Measurements from ENCODE around the gene TEX13D. TPM values are rescaled to one million over a fixed set of nuclear protein-coding genes. Genes with fewer than 3 reads are reported as not detected.

TEX13D gene
- total RNA-seq, 1 experiment from 2014 or later: 0.15 TPM

DNA sequence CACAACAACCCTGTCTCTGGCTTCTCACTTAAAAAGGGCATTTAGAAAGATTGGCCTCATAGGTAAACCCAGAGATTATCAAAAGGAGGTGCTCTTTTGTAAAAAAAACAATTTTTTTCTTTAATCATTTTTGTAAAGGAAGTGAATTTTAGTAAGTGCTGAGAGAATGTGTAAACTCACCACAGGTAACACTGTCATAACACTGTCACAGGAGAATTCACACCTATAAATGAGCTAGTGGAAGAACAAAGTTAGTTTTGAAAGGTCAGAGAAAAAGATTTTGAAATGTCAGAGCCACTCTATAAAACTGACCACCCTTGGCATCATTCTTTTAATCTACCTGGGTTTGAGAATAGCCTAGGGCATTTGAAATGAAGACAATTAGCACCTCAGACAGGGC lies 10.6 kb downstream of the TEX13D start:
- no peak overlapping the region for H2AFZ ChIP-seq (ENCODE audit: low read depth, low read length, poor library complexity, severe bottlenecking)
- H3K9me3 ChIP-seq (ENCODE audit: control insufficient read depth in 1 of 2, insufficient read depth in 1 of 2, low read depth in 1 of 2, low read length in 2 of 2): no peaks in the 10 kb centered on the region
- TF ChIP-seq JUND (IDR thresholded peaks at IDR 0.05) (no peak), EZH2phosphoT487 (IDR thresholded peaks at IDR 0.05; ENCODE audit: borderline replicate concordance) (no peak), ZBTB33 (IDR thresholded peaks at IDR 0.05; ENCODE audit: extremely low read depth, insufficient replicate concordance, low read length) (no peak), POLR2AphosphoS5 (IDR thresholded peaks at IDR 0.05; ENCODE audit: low read depth, low read length) (no peak), EGR1 (IDR thresholded peaks at IDR 0.05; ENCODE audit: low read depth) (no peak)
- TF ChIP-seq, protein P1, sequence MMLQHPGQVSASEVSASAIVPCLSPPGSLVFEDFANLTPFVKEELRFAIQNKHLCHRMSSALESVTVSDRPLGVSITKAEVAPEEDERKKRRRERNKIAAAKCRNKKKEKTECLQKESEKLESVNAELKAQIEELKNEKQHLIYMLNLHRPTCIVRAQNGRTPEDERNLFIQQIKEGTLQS (IDR thresholded peaks at IDR 0.05): no peak
- intact Hi-C loops (cut with micrococcal nuclease): no loop called here
- no TSS peak for BruUV-seq (replicated peaks)
- no peak overlapping the region for H3K4me2 ChIP-seq (ENCODE audit: low read length)
- no peak overlapping the region for H3K27ac ChIP-seq (ENCODE audit: low read depth, low read length)
- DNase-seq (ENCODE audit: low read depth, low spot score): no peak
- CTCF ChIA-PET: no interaction called here
- POLR2A ChIA-PET: no interaction called here
- RAD21 ChIA-PET (ENCODE audit: low non-redundant PET in 1 of 2, low total read pairs in 2 of 2, uncharacterized antibody in 2 of 2, unreplicated experiment in 2 of 2): interaction anchor here in 1 of 2 experiments (1.1 kb wide), 1 partner anchor 510 kb away, joined by 3 read pairs; no protein-coding TSS in a partner anchor
- H3K4me1 ChIP-seq (ENCODE audit: control insufficient read depth in 1 of 2, insufficient read depth in 2 of 2, low read length in 2 of 2): no peaks in the 10 kb centered on the region
- no peaks in the 10 kb centered on the region for H4K20me1 ChIP-seq (ENCODE audit: insufficient read depth)
- no peaks in the 10 kb centered on the region for H3K27me3 ChIP-seq (ENCODE audit: insufficient read depth, low read length)
- H3K36me3 ChIP-seq (ENCODE audit: control insufficient read depth in 1 of 2, insufficient read depth in 2 of 2, low read length in 2 of 2): no peaks in the 10 kb centered on the region
- no peak for ATAC-seq
- no peaks in the 10 kb centered on the region for H3K9me2 ChIP-seq (ENCODE audit: insufficient read depth)
- no peak overlapping the region for H3K4me3 ChIP-seq (replicated peaks in 1 of 2; ENCODE audit: low read depth in 1 of 2, low read length in 2 of 2)
- no peak overlapping the region for H3K9ac ChIP-seq (ENCODE audit: low read length)
- no peaks in the 10 kb centered on the region for H3K79me2 ChIP-seq (ENCODE audit: insufficient read depth, low read length)

DNA sequence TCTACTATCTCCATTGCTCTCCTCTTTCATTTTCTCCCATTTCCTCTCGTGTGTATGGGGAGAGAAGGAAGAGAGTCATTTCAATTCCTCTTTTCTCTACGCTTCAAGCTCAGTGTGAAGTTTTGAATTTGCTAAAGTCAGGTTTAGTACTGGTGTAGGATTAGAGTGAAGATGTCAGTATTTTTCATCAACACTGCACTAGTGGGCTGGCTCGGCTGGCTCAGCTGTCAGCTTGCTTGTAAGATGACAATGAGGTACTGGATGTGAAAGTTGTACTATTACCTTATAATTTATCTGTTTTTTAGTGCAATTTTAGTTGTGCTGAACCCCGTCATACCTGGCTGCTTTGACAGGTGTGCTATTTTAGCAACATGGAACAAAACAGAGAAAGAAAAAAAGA lies 11.8 kb downstream of the TEX13D start:
- no peaks in the 10 kb centered on the region for H3K36me3 ChIP-seq (ENCODE audit: control insufficient read depth in 1 of 2, insufficient read depth in 2 of 2, low read length in 2 of 2)
- H3K4me2 ChIP-seq (ENCODE audit: low read length): no peak overlapping the region
- no TSS peak for BruUV-seq (replicated peaks)
- CTCF ChIA-PET: no interaction called here
- POLR2A ChIA-PET: no interaction called here
- H3K9ac ChIP-seq (ENCODE audit: low read length): no peak overlapping the region
- no peaks in the 10 kb centered on the region for H3K9me3 ChIP-seq (ENCODE audit: control insufficient read depth in 1 of 2, insufficient read depth in 1 of 2, low read depth in 1 of 2, low read length in 2 of 2)
- no peak overlapping the region for H3K27ac ChIP-seq (ENCODE audit: low read depth, low read length)
- TF ChIP-seq, protein P2, sequence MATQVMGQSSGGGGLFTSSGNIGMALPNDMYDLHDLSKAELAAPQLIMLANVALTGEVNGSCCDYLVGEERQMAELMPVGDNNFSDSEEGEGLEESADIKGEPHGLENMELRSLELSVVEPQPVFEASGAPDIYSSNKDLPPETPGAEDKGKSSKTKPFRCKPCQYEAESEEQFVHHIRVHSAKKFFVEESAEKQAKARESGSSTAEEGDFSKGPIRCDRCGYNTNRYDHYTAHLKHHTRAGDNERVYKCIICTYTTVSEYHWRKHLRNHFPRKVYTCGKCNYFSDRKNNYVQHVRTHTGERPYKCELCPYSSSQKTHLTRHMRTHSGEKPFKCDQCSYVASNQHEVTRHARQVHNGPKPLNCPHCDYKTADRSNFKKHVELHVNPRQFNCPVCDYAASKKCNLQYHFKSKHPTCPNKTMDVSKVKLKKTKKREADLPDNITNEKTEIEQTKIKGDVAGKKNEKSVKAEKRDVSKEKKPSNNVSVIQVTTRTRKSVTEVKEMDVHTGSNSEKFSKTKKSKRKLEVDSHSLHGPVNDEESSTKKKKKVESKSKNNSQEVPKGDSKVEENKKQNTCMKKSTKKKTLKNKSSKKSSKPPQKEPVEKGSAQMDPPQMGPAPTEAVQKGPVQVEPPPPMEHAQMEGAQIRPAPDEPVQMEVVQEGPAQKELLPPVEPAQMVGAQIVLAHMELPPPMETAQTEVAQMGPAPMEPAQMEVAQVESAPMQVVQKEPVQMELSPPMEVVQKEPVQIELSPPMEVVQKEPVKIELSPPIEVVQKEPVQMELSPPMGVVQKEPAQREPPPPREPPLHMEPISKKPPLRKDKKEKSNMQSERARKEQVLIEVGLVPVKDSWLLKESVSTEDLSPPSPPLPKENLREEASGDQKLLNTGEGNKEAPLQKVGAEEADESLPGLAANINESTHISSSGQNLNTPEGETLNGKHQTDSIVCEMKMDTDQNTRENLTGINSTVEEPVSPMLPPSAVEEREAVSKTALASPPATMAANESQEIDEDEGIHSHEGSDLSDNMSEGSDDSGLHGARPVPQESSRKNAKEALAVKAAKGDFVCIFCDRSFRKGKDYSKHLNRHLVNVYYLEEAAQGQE (IDR thresholded peaks at IDR 0.05; ENCODE audit: low read depth): no peak
- TF ChIP-seq SIN3A (IDR thresholded peaks at IDR 0.05; ENCODE audit: low read depth): no peak
- no peak for TF ChIP-seq ELF1 (IDR thresholded peaks at IDR 0.05; ENCODE audit: borderline replicate concordance, low read depth)
- TF ChIP-seq SP1 (IDR thresholded peaks at IDR 0.05; ENCODE audit: low read depth): no peak
- TF ChIP-seq EZH2 (IDR thresholded peaks at IDR 0.05): no peak
- TF ChIP-seq ZBTB33 (IDR thresholded peaks at IDR 0.05; ENCODE audit: extremely low read depth, insufficient replicate concordance, low read length): no peak
- no peak for TF ChIP-seq CEBPB (IDR thresholded peaks at IDR 0.05; ENCODE audit: low read depth)
- no peak for TF ChIP-seq POLR2A (IDR thresholded peaks at IDR 0.05; ENCODE audit: borderline replicate concordance, extremely low read depth, insufficient read depth, insufficient read length)
- TF ChIP-seq TCF7L2 (IDR thresholded peaks at IDR 0.05; ENCODE audit: borderline replicate concordance, extremely low read depth, insufficient read depth, insufficient read length): no peak
- H3K4me3 ChIP-seq (replicated peaks in 1 of 2; ENCODE audit: low read depth in 1 of 2, low read length in 2 of 2): no peak overlapping the region
- intact Hi-C loops (cut with micrococcal nuclease): no loop called here
- ATAC-seq: no peak
- H3K79me2 ChIP-seq (ENCODE audit: insufficient read depth, low read length): no peaks in the 10 kb centered on the region
- no peaks in the 10 kb centered on the region for H3K4me1 ChIP-seq (ENCODE audit: control insufficient read depth in 1 of 2, insufficient read depth in 2 of 2, low read length in 2 of 2)
- no peaks in the 10 kb centered on the region for H3K9me2 ChIP-seq (ENCODE audit: insufficient read depth)
- H3K27me3 ChIP-seq (ENCODE audit: insufficient read depth, low read length): no peaks in the 10 kb centered on the region
- no peak overlapping the region for H2AFZ ChIP-seq (ENCODE audit: low read depth, low read length, poor library complexity, severe bottlenecking)
- H4K20me1 ChIP-seq (ENCODE audit: insufficient read depth): no peaks in the 10 kb centered on the region
- DNase-seq (ENCODE audit: low read depth, low spot score): no peak
- RAD21 ChIA-PET (ENCODE audit: low non-redundant PET in 1 of 2, low total read pairs in 2 of 2, uncharacterized antibody in 2 of 2, unreplicated experiment in 2 of 2): no interaction called here
